ENCODE data around the gene TANC1. TPM values are rescaled to one million over a fixed set of nuclear protein-coding genes. Genes with fewer than 3 reads are reported as not detected.

Gene TANC1
- total RNA-seq, 1 experiment from 2014 or later, result 2.5 TPM

- Histone ChIP-seq H3K18ac (ENCODE audit: insufficient read length, low read depth, low read length) (no peak overlapping the region), H3K23ac (ENCODE audit: insufficient read length, low read depth, low read length) (no peak overlapping the region), H3K4ac (ENCODE audit: low read depth, low read length) (no peak overlapping the region), H3K27me3 (ENCODE audit: insufficient read depth, low read length) (peaks cover 17% of the 10 kb centered on the region; the same call in 1 of the 2 replicates), H2BK120ac (ENCODE audit: low read depth, low read length, poor library complexity, severe bottlenecking) (no peak overlapping the region), H3K23me2 (ENCODE audit: insufficient read length, low read depth, low read length, poor library complexity, severe bottlenecking) (peaks cover 19% of the 10 kb centered on the region), H2BK15ac (ENCODE audit: low read depth, low read length) (no peak overlapping the region), H3K14ac (ENCODE audit: insufficient read depth, low read length) (no peak overlapping the region), H2AFZ (ENCODE audit: low read length) (no peak overlapping the region), H3K4me1 (ENCODE audit: insufficient read depth, low read length) (no peaks in the 10 kb centered on the region), H2BK12ac (ENCODE audit: insufficient read length, low read depth, low read length) (no peak overlapping the region), H3K9me3 (ENCODE audit: control insufficient read depth, low read depth, low read length) (no peaks in the 10 kb centered on the region), H3K9ac (ENCODE audit: extremely low read depth, insufficient read length, low read length) (peak overlapping the region; percentile 30), H3K56ac (ENCODE audit: insufficient read length, low read depth, low read length) (no peak overlapping the region), H3T11ph (ENCODE audit: low read length) (no peak overlapping the region), H4K91ac (ENCODE audit: insufficient read length, low read depth, low read length) (no peak overlapping the region), H2BK20ac (ENCODE audit: low read depth, low read length, poor library complexity, severe bottlenecking) (no peak overlapping the region), H2BK5ac (ENCODE audit: insufficient read length, low read length) (no peak overlapping the region), H4K5ac (ENCODE audit: insufficient read length, low read depth, low read length) (no peak overlapping the region), H3K79me1 (ENCODE audit: insufficient read depth, low read depth, low read length, poor library complexity, severe bottlenecking) (no peaks in the 10 kb centered on the region), H2AK5ac (ENCODE audit: insufficient read length, low read length) (no peak overlapping the region), H3K27ac (ENCODE audit: insufficient read length, low read depth, low read length) (no peak overlapping the region), H3K4me2 (ENCODE audit: insufficient read depth, insufficient read length, low read length) (peak overlapping the region; percentile 99), H4K20me1 (ENCODE audit: control insufficient read depth, insufficient read depth, insufficient read length) (no peaks in the 10 kb centered on the region), H4K8ac (replicated peaks; ENCODE audit: insufficient read length, low read depth, low read length) (no peak overlapping the region), H3K79me2 (ENCODE audit: insufficient read depth, low read length) (no peaks in the 10 kb centered on the region)
- peak overlapping the region; percentile 79 to 84 for H3K4me3 Mint-ChIP-seq
- peaks cover 27 to 34% of the 10 kb centered on the region in 2 experiments for H3K4me1 Mint-ChIP-seq
- no CpG with 5 or more reads among the region's 31 CpGs for WGBS (ENCODE audit: extremely low coverage, insufficient read length, low lambda C conversion rate)
- DNase-seq, result peak; percentile 61
- peaks cover 85% of the 10 kb centered on the region for H3K27me3 Mint-ChIP-seq (ENCODE audit: low read depth)
- H3K36me3 Mint-ChIP-seq (ENCODE audit: insufficient read depth in 1 of 3, low read depth in 3 of 3), result no peaks in the 10 kb centered on the region; a peak in 1 of 7 replicates
- no peaks in the 10 kb centered on the region; a peak in 1 of 5 replicates for H3K9me3 Mint-ChIP-seq
- no peak for TF ChIP-seq CTCF (conservative IDR thresholded peaks at IDR 0.05)
- no peak overlapping the region for H3K27ac Mint-ChIP-seq
These were observed 577 bp upstream of the TANC1 start for GRCh38 chr2:158967731-158968395.
